NT2/D1 (cell line): ENCODE data around the gene MMP26.

ENCODE experiments used
- YY1 ChIP-seq: IDR thresholded peaks from 2 replicates; pipeline ENCODE4 v1.6.1; 2011; ENCODE audit not compliant: insufficient read length, insufficient read depth
- ZNF274 ChIP-seq: IDR thresholded peaks from 2 replicates; pipeline ENCODE4 v1.6.1; 2011; ENCODE audit warnings: mild to moderate bottlenecking, low read depth, low read length

DNA sequence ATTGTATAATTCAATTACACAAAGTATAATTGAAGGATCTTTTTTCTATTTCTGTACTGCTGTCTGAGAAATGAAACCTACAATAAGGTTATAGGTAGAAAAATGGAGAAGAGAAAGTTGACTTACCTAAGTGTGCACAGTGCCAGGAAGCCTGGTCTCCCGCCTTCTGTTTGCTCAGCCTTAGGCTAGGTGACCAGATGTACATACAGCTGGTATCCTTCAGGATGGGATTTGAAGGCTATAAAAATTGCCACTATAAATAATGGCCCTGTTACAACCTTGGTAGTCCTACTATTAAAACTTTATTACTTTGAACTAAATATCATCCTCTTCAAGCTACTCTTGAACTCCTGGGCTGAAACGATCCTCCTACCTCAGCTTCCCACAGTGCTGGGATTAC is 26.6 kb upstream of the MMP26 start:
- no peak for TF ChIP-seq YY1
- TF ChIP-seq ZNF274 = no peak
